ENCODE data around the gene DGAT2. TPM values are rescaled to one million over a fixed set of nuclear protein-coding genes. Genes with fewer than 3 reads are reported as not detected.

Gene DGAT2
- total RNA-seq, 1 experiment from 2014 or later = 2.8 TPM

DNA sequence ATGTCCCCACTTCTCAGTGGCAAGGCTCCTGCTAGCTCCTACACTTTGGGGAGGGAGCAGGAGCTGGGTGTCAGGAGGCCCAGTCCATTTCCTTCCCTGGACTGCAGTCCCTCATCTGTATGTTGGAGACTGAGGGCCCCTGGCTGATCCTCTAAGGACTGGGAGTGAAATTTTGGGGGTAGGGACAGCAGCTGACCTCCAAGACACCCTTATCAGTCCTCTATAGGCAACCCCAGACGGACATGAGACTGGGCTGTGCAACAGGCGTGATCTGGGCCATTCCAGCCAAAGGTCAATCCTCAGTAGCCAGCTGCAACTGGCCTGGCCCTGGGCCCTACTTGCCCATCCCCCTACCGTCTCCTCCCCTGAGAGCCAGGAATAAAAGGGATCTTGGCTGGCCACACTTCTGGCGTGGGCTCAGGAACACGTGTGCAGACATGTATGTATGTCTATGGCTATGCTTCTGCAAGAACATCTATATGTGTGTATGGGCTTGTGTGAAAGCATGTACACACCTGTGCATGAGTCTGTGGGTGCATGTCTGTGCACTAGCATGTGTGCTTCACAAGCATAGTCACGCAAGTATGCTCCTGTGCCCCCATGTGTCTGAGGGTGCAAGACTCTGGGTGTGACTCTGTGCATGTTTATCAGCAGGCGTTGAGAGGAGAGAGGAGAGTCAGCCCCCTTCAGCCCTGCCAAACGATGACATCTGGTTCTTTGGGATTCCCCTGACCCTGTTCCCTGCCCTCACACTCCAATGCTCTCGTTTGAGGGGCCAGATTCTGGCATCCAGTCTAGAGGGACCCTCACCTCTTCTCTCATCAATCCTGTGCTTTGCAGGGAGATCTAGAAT lies 24.6 kb upstream of the DGAT2 start:
- WGBS (ENCODE audit: extremely low coverage, insufficient read length, low lambda C conversion rate) = no CpG with 5 or more reads among the region's 9 CpGs
- Histone ChIP-seq H3K4me2 (ENCODE audit: insufficient read depth, insufficient read length, low read length) (no peak overlapping the region), H3K4ac (ENCODE audit: low read depth, low read length) (no peak overlapping the region), H2BK12ac (ENCODE audit: insufficient read length, low read depth, low read length) (no peak overlapping the region), H2BK15ac (ENCODE audit: low read depth, low read length) (no peak overlapping the region), H3K79me2 (ENCODE audit: insufficient read depth, low read length) (no peaks in the 10 kb centered on the region), H3K23me2 (ENCODE audit: insufficient read length, low read depth, low read length, poor library complexity, severe bottlenecking) (no peaks in the 10 kb centered on the region), H2AK5ac (ENCODE audit: insufficient read length, low read length) (no peak overlapping the region), H3K27ac (ENCODE audit: insufficient read length, low read depth, low read length) (no peak overlapping the region), H4K8ac (replicated peaks; ENCODE audit: insufficient read length, low read depth, low read length) (no peak overlapping the region), H3K14ac (ENCODE audit: insufficient read depth, low read length) (no peak overlapping the region), H2BK5ac (ENCODE audit: insufficient read length, low read length) (no peak overlapping the region), H4K5ac (ENCODE audit: insufficient read length, low read depth, low read length) (no peak overlapping the region), H3K56ac (ENCODE audit: insufficient read length, low read depth, low read length) (no peak overlapping the region), H3K9me3 (ENCODE audit: control insufficient read depth, low read depth, low read length) (no peaks in the 10 kb centered on the region), H3K4me1 (ENCODE audit: insufficient read depth, low read length) (no peaks in the 10 kb centered on the region), H3K18ac (ENCODE audit: insufficient read length, low read depth, low read length) (no peak overlapping the region), H3K79me1 (ENCODE audit: insufficient read depth, low read depth, low read length, poor library complexity, severe bottlenecking) (no peaks in the 10 kb centered on the region), H3K23ac (ENCODE audit: insufficient read length, low read depth, low read length) (no peak overlapping the region), H3K9ac (ENCODE audit: extremely low read depth, insufficient read length, low read length) (no peak overlapping the region), H2AFZ (ENCODE audit: low read length) (no peak overlapping the region), H4K91ac (ENCODE audit: insufficient read length, low read depth, low read length) (no peak overlapping the region), H3K27me3 (ENCODE audit: insufficient read depth, low read length) (no peaks in the 10 kb centered on the region), H2BK20ac (ENCODE audit: low read depth, low read length, poor library complexity, severe bottlenecking) (no peak overlapping the region), H2BK120ac (ENCODE audit: low read depth, low read length, poor library complexity, severe bottlenecking) (no peak overlapping the region), H4K20me1 (ENCODE audit: control insufficient read depth, insufficient read depth, insufficient read length) (no peaks in the 10 kb centered on the region), H3T11ph (ENCODE audit: low read length) (no peak overlapping the region)
- TF ChIP-seq, protein P1, sequence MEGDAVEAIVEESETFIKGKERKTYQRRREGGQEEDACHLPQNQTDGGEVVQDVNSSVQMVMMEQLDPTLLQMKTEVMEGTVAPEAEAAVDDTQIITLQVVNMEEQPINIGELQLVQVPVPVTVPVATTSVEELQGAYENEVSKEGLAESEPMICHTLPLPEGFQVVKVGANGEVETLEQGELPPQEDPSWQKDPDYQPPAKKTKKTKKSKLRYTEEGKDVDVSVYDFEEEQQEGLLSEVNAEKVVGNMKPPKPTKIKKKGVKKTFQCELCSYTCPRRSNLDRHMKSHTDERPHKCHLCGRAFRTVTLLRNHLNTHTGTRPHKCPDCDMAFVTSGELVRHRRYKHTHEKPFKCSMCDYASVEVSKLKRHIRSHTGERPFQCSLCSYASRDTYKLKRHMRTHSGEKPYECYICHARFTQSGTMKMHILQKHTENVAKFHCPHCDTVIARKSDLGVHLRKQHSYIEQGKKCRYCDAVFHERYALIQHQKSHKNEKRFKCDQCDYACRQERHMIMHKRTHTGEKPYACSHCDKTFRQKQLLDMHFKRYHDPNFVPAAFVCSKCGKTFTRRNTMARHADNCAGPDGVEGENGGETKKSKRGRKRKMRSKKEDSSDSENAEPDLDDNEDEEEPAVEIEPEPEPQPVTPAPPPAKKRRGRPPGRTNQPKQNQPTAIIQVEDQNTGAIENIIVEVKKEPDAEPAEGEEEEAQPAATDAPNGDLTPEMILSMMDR (conservative IDR thresholded peaks at IDR 0.05) = no peak
- no peak for DNase-seq
- H3K27me3 Mint-ChIP-seq (ENCODE audit: low read depth) = peaks cover 49% of the 10 kb centered on the region
- peaks cover 9% of the 10 kb centered on the region in 2 experiments; a peak in 3 of 4 replicates for H3K4me1 Mint-ChIP-seq
- H3K27ac Mint-ChIP-seq = peak overlapping the region in 1 of 3 experiments; percentile 21; a peak in 1 of 7 replicates
- no peak overlapping the region for H3K4me3 Mint-ChIP-seq
- H3K9me3 Mint-ChIP-seq = peaks cover 10 to 18% of the 10 kb centered on the region in 2 experiments; a peak in 4 of 5 replicates
- H3K36me3 Mint-ChIP-seq (ENCODE audit: insufficient read depth in 1 of 3, low read depth in 3 of 3) = peaks cover 8 to 16% (median 11%) of the 10 kb centered on the region in 3 experiments
